Activated CD8-positive, alpha-beta memory T cell treated with anti-CD3 and anti-CD28 coated beads, Interleukin-2, amount 50 U/mL, for 48 hours (primary cell): ENCODE data around the gene VCL.

Experiments used
- DNase-seq: peaks from one replicate; pipeline ENCODE4 v3.0.0-alpha.2; 2020

VCL gene

DNA sequence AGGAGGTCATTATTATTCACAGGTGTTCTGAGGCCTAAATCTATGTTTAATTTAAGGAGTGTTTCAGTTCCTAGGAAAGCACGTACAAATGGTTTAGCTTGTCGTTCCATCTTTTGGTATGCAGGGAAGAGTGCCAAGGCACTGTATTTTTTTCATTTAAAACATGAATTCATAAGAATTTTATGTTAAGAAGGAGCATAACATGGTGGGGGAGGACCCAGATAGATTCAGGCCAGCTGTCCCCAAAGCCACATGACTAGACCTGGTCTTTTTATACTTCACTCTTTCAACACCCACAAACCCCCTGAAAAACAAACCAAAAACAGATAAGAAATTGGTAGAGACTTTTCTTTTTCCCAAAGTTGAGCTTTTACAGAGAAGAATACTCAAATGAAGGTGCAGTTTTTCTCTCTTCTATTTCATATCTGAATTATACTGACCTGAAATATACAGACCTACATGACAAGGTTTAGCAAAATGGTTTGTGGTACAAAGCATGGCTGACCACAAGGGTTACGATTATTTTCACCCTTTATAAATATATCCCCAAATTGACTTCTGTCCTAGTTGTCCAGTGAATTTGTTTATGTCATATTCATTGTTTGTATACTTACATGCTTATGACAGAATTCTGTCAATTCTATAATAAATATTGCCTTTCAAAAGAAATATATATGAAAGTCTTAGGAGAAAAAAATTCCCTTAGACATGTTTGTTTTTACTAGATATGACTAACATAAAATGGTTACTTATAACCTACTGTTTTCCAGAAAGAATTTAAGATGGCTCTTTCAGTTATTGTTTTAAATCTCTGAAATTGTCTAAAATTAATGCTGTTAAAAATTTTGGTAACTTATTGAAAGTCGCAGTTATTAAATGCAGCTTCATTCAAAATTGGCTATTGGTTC is 81.4 kb downstream of the VCL start:
- DNase-seq: no peak

DNA sequence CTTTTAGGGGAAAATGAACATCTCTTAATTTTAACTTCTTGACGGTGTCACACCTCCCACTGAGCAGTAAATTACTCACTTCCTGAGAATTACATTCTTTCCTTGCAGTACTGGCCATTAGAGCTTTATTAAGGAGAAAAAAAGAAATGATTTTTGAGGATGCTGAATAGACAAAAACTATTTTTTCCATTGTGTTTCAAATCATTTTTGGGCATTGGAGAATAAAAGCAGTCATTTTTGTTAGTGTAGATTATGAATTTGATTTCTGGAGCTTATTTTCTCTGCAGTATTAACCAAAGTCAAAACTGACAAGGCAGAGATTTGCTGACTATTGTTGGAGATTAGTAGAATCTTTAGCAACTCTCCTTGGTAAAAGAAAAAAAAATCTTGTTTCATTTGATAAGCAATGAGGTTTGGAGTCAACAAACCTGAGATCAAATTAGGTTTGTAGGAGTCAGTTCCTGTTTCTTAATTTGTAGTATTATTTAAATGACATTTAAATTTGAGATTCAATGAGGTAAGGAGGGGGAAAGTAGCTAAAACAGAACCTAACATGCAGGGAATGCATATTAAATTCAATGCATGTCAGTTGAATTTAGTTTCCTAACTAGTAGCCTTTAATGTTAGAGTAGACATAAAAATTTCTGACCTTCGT is 82.1 kb downstream of the VCL start:
- no peak for DNase-seq

DNA sequence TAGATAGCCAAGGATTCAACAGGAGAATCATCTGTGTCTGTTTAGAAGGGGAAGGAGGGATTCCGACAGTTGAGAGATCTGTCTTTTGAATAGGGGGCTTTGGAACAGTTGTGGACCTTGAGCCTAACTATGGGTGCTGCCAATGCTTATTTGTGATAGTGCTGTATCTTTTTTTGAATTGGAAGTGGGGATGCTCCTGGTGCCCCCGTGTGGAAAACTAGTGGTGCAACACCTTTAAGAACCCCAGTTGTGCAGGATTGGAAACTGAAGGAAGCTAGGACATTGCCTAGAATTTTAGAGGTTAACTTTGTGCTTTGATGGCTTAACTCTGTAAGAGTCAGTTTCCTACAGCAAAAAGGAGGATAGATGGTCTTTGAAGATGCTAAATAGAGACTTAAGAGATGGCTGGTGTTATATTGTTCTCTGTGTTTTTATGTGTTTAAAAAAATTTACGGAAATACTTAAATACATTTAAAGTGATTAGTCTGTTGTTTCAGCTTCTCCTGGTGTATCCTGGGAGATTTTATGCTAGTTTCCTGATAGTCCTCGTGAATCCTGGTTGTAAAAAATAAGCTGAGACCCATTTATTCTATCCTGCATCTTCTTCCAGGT is 83.4 kb downstream of the VCL start:
- DNase-seq: no peak

DNA sequence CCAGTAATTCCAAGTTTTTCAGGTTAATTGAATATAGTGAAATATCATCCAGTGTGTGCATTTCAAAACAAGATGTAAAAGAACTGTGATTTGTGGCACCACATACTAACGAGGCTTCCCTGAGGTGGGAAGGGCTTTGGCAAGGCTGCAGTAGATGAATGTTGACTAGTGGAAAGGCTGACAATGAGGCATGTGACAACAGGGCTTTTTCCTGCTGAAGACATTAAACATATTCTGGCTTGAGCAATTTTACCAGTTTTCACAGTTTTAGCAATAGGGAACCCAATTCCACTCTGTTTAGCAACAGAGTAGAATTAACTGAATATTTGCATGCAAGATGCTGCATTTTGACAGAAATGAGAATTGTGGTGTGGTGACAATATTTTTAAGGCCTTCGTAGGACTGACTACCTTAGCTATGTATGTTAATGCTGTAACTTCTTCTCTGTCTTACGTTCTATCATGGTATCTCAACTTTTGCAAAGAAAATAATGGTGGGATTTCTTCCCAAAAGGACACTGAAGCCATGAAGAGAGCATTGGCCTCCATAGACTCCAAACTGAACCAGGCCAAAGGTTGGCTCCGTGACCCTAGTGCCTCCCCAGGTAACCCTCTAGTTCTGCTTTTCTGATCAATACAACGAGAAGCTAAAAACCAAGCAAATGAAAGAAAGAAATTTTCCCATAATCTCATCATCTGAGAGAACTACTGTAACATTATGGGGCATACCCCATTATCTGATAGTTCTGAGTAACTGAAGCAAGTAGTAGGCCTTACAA is 84.2 kb downstream of the VCL start:
- no peak for DNase-seq

DNA sequence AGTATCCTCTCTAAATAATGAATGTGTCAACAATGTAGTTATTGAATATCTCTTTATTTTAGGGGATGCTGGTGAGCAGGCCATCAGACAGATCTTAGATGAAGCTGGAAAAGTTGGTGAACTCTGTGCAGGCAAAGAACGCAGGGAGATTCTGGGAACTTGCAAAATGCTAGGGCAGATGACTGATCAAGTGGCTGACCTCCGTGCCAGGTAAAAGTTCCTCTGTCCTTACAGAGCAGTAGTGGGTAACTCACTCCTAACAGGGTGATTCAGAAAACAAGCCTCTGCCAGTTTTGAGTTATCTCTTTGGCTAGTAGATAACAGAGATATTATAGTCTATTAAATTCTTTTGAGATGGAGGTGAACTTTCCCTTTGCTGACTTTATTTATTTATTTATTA is 85.4 kb downstream of the VCL start:
- DNase-seq: no peak

DNA sequence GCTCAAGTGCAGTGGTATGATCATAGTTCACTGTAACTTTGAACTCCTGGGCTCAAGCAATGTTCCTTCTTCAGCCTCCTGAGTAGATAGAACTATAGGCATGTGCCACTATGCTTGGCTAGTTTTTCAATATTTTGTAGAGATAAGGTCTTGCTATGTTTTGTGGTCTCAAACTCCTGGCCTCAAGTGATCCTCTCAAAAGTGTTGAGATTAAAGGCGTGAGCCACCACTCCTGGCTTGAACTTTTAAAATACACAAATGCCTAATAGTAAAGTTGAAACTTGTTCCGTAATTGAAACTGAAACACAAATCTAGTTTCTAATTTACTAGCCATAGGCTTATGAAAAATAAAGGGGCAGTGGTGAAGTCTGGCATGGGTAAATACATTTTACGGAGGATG is 87.0 kb downstream of the VCL start:
- no peak for DNase-seq

DNA sequence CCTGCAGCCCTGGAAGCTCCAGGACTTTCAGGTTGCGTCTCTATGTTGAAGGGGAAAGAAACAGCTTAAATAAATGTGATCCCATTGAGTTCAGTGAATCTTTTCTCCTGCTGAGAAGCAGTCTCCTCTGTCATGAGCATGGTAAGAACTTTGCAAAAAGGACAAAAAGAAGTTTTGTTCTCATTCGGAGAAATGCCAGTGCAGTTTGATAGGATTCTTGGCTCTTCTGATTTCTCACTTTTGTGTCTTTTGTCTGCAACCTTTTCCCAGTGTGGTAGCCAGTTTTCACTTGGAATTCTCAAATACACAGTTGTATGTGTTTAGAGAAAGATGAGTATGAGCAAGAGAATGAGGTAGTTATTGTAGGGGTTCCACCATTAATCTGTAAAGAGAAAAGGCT is 88.4 kb downstream of the VCL start:
- no peak for DNase-seq

DNA sequence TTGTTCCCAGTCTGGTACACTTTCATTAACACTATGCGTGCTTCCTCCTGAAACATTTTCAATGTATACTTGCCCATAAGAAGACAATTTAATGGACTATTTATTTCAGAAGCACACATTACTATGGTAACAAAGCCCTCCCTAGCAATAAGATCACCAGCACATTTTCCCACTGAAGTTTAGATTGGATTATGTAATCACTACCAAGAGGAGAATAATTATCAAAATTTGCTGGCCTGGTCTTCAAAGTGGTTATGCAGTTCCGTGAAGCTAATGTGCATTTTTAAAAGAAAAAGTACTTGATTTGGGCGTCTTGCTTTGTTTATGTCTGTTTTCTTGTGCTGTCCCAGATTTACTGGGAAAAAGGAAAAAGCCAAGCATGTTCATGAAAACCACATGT is 90.8 kb downstream of the VCL start:
- DNase-seq: no peak

DNA sequence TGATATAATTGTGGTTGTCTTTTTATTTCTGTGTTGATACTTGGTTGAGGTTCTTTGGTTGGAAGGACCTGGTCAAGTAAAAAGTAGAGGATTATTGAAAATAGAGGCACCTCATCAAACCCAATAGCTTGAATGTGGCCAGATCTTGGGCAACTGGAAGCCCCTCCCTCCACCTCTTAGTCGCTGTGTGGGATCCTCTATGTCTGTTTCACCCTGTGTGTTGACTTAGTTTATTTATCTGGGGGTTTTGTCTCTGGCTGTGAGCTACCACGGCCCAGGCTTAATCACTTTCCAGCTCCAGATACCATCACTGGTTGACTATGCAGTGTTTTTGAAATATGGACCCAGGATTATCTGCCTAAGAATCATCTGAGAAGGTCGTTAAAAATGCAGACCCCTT is 94.5 kb downstream of the VCL start:
- DNase-seq: no peak

DNA sequence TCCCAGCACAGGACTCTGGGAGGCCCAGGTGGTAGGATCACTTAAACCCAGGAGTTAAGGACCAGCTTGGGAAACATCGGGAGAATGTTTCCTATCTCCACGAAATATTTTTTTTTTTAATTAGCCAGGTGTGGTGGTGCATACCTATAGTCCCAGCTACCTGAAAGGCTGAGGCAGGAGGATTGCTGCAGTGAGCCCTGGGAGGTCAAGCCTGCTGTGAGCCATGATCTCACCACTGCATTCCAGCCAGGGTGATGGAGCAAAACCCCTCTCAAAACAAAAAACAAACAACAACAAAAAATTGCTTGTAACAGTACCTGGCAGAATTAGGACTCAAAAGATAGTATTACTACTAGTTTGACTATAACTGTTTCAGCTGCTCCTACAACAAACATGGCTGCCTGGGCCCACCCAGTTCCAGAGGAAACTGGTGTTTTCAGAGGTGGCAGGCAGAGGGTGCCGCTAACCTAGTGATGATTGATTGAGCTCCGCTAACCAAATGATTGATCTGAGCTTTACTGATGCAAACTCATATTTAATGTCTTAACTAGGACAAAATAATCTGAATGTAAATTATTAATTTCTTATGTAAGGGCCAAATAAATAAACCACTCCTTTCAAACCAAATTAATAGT is 95.7 kb downstream of the VCL start:
- no peak for DNase-seq

DNA sequence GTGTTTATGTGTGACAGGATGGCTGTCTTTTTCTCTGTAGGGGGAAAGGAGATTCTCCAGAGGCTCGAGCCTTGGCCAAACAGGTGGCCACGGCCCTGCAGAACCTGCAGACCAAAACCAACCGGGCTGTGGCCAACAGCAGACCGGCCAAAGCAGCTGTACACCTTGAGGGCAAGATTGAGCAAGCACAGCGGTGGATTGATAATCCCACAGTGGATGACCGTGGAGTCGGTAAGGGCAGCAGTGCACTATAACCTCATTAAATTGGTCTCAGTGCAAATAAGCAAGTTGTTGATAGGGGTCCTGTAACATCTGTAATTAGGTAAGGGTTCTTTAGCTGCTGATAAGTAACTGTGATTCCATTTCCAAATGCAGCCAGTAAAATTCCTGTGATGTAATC is 96.3 kb downstream of the VCL start:
- DNase-seq: no peak

DNA sequence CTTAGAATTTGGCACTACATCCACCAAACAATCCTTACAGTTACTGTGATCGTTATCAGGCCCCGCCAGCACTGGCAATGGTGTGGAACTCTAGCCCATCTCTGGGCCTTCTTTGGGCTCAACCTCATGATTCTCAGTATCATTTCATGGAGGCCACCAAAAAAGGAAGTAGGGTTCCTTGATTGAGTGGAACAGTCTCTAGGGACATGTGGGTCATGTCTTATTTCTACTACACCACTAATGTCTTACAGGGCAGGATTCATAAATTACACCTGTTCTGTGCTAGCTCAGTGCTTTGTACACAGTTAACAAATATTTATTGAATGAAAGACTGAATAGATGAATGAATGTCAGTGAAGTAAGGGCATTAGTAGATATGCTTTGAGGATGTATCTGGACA is 98.9 kb downstream of the VCL start:
- DNase-seq: no peak

DNA sequence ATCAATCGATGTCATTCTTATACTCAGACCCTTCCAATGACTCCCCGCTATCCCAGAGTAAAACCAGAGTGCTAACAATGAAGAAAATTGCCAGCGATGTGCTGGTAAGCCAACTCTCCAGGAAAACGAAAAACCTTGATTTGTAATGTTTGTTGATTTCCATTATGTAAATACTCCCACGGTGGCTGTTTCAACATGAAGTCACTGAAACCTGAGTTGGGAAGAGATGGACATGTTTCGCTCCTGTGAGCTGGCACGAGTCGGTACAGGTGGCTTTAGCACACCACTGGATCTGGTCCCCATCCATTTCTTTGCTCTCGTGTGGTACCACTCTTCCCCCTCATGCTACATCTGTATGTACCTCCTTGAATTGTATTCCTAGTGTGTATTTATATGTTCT is 99.9 kb downstream of the VCL start:
- no peak for DNase-seq

DNA sequence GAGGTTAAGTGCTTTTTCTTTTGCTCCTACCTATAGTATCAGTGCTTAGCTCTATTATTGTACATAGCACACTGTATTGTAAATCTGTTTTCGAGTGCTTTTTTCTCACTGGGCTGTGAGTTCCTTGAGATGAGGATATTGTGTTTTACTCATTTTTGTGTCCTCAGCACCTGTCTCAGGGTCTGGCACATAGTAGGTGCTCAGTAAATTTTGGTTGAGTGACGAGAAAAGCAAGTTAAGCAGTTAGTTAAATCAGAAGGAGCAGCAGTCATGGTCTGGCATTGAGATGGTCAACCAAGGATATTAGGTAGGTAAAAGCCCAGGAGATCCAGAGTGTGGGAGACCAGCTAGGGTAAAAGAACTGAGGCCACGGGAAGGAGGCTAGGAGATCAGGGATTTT is 101.5 kb downstream of the VCL start:
- DNase-seq: no peak

DNA sequence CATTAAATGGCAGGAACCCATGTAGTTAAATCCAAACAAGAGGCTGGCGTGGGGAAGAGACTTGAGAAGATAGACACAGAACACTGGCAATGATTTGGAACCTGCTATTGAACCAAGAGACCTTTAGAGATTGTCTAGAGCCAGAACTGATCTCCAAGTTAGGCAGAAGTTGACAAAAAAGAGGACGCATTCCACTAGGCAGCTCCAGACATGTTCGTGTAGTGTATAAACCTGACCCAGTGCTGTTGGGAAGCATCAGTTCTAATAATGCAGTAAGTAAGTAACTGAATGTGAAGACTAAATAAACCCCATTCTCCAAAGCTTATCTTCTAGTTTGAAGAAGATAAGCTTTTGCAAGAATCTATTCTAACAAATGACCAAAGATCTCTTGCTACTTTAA is 101.9 kb downstream of the VCL start:
- DNase-seq: no peak

DNA sequence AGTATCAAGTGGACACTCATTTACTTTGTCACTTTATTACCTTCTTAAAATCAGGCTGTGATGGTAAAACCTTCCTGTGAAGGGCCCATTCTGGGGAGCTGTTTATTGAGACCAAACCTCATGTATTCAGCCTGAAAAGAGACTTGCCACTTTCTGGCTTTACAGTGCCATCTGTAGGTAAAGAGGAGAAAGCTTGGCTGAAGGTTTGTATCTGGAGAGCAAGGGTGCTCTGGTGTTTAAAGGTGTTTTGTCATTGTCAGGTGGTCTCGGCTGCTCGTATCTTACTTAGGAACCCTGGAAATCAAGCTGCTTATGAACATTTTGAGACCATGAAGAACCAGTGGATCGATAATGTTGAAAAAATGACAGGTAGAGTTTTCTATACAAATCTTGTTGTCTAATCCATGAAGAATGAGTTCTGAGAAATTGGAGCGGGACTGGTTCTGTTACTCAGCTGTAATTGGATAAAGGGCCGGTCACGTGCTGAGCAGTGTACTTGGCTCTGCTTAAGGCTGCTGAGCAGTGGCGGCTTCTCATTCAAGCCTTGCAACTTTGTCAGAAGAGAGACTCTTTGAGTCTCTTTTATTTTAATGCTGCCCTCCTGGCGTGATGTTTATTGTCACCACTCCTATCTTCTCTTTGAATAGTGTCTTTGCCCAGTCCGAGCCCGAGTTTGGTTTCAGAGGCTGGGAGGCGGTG is 105.8 kb downstream of the VCL start:
- no peak for DNase-seq

DNA sequence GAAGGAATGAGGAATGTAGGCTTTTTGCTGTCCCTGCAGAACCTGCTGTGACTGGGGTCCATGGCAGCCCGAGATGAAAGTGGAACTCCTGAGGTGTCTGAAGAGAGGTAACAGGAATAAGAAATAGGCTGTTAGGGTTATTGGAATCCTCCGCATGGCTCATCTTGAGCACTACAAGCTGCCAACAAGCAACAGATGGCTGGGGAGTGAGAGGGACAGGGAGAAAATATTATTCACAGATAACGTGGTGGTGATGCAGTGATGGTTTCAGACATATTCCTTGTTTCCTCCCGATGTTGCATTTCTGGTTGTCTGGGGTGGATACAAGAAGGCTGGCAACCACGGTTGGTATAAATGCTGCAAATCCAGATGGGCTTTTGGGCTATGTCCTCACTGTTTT is 106.6 kb downstream of the VCL start:
- DNase-seq: no peak

DNA sequence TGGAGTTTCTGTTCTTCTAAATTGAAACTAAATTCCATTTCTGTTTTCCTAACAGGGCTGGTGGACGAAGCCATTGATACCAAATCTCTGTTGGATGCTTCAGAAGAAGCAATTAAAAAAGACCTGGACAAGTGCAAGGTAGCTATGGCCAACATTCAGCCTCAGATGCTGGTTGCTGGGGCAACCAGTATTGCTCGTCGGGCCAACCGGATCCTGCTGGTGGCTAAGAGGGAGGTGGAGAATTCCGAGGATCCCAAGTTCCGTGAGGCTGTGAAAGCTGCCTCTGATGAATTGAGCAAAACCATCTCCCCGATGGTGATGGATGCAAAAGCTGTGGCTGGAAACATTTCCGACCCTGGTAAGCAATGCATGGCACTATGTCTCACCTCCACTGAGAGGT is 107.1 kb downstream of the VCL start:
- no peak for DNase-seq

DNA sequence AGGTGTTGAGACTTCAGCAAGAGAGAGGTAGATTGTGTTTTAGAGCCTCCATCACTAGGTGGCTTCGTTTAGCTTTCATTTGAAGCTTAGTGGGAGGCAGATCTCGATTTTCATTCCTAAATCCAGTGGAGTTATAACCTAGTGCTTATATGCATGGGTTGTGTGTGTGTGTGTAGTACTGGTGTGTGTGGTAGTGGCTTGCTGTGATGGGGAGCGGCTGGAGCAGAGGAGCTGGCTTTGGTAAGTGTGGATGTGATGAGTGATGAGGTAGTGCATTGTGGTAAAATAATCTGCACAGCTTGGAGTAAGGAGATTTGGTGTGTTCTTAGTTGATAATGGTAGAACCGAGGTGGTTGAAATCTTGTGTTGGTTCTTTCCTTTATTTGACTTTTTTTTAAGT is 109.5 kb downstream of the VCL start:
- no peak for DNase-seq

DNA sequence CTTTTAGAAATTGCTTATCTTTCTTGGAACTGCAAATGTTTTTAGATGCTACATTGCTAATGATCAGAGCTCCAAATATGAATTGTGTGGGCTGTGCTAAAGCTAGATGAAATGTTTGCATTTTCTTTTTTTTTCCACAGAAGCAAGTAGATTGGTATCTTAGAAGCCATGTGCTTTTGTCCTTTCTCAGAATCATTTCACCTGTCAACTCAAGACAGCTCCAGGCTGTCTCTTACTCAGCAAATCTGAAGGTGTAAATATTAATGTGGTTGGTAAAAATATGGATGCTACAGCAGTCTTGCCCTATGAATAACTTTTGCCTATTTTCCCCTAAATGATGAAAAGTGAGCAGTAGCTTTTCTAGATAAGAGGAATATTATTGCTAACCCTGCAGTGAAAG is 111.5 kb downstream of the VCL start:
- no peak for DNase-seq

DNA sequence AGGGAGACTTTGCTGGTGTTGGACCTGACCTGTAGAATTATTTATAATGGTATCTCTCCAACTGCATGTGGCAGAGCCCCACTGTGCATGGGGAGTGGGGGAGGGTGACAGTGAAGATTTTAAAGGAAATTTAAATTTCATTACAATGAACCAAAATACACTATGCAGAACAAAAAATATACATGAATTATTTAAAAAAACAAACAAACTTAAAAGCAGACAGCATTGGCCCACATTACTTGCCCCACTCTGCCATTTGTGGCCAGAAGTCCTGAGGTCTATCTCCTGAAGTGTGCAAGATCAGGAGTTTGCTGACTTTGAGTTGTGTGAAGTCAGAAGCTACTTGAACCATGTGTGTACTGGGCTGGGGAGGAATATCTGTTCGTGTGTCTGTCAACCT is 112.2 kb downstream of the VCL start:
- DNase-seq: no peak

DNA sequence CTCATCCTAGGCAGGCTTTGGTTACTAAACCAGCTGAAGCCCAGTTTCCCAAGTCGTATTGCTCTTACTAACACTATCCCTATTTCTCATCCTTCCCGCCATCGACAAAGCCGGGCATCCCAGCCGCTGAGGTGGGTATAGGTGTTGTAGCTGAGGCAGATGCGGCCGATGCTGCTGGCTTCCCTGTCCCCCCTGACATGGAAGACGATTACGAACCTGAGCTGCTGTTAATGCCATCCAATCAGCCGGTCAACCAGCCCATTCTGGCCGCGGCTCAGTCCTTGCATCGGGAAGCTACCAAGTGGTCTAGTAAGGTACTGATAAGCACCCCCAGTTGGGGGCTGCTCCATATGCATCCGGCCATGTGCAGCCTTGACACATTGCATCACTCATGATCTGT is 113.9 kb downstream of the VCL start:
- DNase-seq: no peak
